NCI-H2107 treated with DMSO at 0.1 percent for 48 hours (cell line): Measurements from ENCODE around the gene SLC66A1.

Source experiments
- DNase-seq: peaks from one replicate; lab custom pipeline; 2025; ENCODE audit not compliant: unreplicated experiment; lab: John Stamatoyannopoulos, UW

Gene SLC66A1

GRCh38 chr1:19360432-19360831 lies 48.3 kb downstream of the SLC66A1 start:
- DNase-seq, result no peak

GRCh38 chr1:19360843-19361610 lies 48.9 kb downstream of the SLC66A1 start:
- no peak for DNase-seq

GRCh38 chr1:19361611-19362147 lies 49.6 kb downstream of the SLC66A1 start:
- no peak for DNase-seq

- no peak for DNase-seq
Measured at GRCh38 chr1:19363536-19364152, 51.5 kb downstream of the SLC66A1 start.

- DNase-seq, result no peak
Measured at GRCh38 chr1:19365721-19366120, 53.6 kb downstream of the SLC66A1 start.

GRCh38 chr1:19366599-19367536 lies 54.7 kb downstream of the SLC66A1 start:
- DNase-seq, result no peak

GRCh38 chr1:19367584-19368041 lies 55.5 kb downstream of the SLC66A1 start:
- no peak for DNase-seq

- DNase-seq, result no peak
Measured at GRCh38 chr1:19368050-19368449, 55.9 kb downstream of the SLC66A1 start.

GRCh38 chr1:19368964-19369363 lies 56.8 kb downstream of the SLC66A1 start:
- no peak for DNase-seq

GRCh38 chr1:19369396-19370090 lies 57.4 kb downstream of the SLC66A1 start:
- DNase-seq, result no peak

GRCh38 chr1:19370453-19371170 lies 58.5 kb downstream of the SLC66A1 start:
- DNase-seq, result no peak

GRCh38 chr1:19371226-19372135 lies 59.4 kb downstream of the SLC66A1 start:
- no peak for DNase-seq

- DNase-seq, result no peak
Measured at GRCh38 chr1:19372136-19372514, 60.0 kb downstream of the SLC66A1 start.

GRCh38 chr1:19372602-19373001 lies 60.5 kb downstream of the SLC66A1 start:
- no peak for DNase-seq

GRCh38 chr1:19373211-19374082 lies 61.3 kb downstream of the SLC66A1 start:
- no peak for DNase-seq

GRCh38 chr1:19374083-19374801 lies 62.1 kb downstream of the SLC66A1 start:
- DNase-seq, result no peak

GRCh38 chr1:19374926-19375325 lies 62.8 kb downstream of the SLC66A1 start:
- DNase-seq, result no peak
